Fibroblast of peridontal ligament (primary cell): ENCODE results near the gene KIF5B.
A peak's percentile ranks its signal among the peaks of the same experiment; 100 is the strongest.
"Not testable (repeated sequence)": the region's sequence is repeated elsewhere in the genome, so short reads cannot be mapped to it uniquely, and the experiment has no call there.

Experiments used
- DNase-seq: peaks from one replicate; pipeline ENCODE4 v3.0.0-alpha.2; 2010; ENCODE audit errors: extremely low read depth

Gene KIF5B

DNA sequence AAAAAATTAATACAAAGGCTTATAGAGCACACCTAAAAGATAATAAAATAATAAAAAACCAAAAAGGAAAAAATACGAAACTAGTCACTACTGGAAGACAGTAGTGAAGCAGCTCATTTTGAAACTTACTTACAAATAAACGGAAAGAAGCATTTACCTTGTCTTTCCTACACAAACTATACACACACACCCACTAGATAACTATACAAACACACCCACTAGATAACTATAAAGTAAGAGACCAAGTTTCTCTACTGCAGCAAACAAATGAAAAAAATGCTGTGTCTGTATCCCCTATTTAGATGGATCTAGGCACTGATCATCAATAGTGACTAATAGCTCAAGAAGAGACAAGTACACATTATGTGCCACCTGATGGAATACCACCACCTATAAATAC is 49.2 kb downstream of the KIF5B start:
- no peak for DNase-seq

DNA sequence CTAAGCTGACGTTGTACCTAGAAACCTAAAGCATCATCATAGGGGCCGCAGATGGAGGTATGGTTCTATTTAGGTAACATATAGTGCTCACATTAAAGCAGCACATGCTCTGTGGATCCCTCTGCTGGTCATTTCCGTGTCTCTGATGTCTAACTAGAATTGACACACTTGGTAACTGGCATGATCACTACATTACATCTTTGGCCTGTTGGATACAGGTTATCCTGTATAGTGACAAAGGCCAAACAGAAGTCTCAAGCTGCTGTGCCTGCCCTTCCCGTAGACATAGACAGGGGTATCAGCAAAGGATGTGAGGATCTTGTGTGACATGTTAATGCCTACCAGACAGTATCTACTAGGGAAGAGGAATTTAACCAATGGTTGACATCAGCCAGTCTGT is 51.2 kb downstream of the KIF5B start:
- peak; percentile 68 for DNase-seq

DNA sequence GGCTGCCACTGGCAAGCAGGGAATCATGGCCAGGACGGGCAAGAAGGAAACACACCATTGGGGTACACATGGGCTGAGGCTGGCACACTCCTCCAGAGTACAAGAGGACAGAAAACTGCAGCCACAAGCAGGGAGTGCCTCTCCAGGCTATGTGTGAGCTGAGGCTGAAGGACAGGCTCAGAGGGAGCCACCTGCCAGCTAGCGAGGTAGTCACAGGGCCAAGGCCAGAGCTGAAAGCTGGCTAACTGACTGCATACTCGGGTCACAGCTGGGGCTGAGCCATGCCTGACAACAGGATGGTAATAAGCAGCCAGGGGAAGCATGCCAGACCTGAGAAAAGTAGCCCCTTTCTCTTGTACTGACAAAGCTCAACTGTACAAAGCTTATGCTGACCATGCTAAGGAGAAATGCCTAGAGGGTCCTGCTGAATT is 52.0 kb downstream of the KIF5B start:
- peak; percentile 8 for DNase-seq

DNA sequence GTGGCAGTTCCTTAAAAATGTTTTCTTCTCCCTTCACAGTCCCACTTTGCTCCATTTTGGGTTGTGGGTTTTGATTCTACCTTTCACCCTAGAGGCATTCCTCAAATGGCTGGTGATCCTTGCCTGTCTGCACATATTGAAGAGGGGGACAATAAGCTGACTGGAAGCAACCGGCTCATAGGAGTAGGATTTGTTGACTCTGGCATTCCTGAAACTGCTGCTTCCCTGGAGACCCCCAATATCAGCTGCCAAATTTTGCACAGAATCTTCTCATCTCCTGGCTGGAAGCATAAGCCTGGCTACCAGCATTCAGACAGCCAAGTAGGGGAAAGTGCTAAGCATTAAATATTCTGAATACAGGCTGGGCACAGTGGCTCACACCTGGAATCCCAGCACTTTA is 53.7 kb downstream of the KIF5B start:
- DNase-seq, result no peak

DNA sequence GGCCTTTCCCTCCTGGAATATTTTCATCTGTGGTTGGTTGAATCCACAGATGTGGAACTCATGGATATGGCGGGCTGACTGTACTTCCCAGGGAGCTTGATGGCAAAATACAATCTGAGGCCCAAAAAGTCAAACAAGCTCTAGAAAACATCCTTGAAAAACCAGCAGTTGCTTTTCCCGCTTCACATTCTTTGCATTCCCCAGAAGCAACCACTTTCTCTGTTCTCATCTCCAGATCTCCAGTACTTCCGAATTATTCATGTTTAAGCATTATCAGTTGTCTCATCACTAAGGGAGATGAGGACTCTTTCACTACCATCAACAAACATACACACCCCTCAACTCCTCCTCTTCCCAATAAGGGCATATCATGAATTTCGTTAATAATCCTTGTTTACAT is 55.3 kb downstream of the KIF5B start:
- DNase-seq, result peak; percentile 46

DNA sequence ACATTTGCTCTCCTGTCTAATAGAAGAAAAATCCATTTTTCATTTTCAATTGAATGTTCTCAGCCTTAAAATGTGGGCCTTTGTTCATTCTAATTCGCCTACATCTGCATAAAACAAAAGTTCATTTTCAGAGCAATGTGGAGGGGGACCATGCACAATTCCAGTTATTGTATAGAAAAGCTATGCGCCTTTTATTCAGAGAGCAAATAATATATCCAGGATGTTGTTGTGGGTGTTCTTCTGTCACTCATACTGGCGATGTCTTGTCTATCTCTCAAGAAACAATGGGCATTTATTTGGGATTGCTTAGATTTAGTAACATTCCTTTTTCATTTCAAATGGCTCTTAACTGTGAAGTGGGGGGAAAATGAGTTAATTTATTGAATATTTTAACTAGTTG is 56.4 kb downstream of the KIF5B start:
- DNase-seq, result no peak

DNA sequence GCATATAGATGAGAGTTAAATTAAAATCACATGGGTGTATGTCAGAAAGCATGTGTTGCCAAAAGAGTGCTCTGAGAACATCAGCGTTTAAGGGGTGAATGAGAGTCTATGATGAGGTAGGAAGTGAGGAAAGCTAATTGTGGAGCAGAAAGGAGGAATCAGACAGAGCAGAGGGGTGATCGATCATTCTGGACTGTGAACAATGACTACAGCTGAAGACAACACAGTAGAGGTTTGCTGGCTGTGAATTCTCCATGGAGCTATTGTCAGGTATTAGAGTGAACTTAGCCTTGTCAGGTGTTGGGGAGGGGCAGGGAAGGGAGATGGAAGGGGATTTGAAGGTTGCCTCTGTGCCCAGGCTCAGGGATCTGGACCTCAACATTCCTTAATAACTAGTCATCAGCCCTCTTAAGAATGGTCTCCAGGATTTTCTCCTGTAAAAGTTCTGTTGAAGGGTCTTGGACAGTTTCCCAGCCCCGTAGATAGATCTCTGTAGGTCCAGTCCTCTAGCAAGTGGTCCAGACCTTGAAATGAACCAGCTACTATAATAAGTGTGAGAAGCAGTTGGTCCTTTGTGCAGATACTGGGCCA is 57.1 kb downstream of the KIF5B start:
- no peak for DNase-seq

DNA sequence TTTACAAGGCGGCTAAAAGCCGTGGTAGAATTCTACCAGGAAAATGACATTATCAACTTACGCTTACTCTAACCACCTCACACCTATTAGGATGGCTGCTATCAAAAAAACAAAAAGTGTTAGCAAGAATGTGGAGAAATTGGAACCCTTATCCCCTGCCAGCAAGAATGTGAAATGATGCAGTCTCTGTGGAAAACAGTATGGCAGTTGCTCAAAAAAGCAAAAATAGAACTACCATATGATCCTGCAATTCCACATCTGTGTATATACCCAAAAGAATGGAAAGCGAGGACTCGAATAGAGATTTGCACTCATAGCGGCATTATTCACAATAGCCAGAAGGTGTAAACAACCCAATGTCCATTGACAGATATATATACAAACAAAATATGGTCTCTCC is 61.3 kb downstream of the KIF5B start:
- no peak for DNase-seq

DNA sequence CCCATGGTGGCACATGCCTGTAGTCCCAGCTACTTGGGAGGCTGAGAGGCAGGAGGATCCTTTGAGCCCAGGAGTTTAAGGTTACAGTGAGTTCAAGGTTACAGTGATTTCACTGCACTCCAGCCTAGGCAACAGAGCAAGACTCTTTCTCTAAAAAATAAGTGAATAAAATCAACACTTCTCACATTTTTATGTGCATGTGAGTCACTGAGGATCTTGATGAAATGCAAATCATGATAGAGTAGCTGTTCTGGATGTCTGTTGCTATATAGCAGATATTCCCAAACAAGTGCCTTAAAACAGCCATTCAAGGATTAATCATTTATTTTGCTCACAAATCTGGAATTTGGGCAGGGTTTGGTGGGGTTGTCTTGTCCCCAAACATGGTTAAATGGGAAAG is 65.3 kb downstream of the KIF5B start:
- no peak for DNase-seq

DNA sequence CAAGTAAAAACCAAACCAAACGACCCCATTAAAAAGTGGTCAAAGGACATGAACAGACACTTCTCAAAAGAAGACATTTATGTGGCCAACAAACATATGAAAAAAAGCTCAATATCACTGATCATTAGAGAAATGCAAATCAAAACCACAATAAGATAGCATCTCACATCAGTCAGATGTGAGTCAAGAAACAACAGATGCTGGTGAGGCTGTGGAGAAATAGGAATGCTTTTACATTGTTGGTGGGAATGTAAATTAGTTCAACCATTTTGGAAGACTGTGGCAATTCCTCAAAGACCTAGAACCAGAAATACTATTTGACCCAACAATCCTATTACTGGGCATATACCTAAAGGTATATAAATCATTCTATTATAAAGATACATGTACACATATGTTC is 68.4 kb downstream of the KIF5B start:
- DNase-seq, result not testable (repeated sequence)

DNA sequence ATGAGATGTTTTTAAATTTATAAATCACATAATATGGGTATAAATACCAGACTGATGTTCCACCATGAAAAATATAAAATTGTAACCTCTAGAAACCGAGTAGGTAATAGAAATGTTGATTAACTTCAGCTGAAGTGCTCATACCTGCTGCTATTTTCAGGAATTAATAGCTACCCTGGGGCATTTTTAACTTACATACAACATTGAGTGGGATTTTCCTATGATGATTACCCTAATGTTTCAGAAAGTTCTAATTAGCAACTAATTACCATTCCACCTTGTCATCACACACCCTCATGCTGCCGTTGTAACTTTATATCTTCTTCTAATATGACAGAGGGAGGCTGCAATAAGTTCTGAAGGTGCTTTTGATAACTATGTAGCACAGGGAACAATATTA is 74.1 kb downstream of the KIF5B start:
- DNase-seq, result no peak

DNA sequence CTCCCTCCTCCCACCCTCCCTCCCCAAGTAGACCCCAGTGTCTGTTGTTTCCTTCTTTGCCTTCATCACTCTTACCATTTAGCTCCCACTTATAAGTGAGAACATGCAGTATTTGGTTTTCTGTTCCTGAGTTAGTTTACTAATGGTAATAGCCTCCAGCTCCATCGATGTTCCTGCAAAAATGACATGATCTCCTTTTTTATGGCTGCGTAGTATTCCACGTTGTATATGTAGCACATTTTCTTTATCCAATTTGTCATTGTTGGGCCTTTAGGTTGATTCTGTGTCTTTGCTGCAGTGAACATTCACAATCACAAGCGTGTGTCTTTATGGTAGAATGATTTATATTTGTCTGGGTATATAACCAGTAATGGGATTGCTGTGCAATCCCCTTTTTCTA is 75.8 kb downstream of the KIF5B start:
- no peak for DNase-seq

DNA sequence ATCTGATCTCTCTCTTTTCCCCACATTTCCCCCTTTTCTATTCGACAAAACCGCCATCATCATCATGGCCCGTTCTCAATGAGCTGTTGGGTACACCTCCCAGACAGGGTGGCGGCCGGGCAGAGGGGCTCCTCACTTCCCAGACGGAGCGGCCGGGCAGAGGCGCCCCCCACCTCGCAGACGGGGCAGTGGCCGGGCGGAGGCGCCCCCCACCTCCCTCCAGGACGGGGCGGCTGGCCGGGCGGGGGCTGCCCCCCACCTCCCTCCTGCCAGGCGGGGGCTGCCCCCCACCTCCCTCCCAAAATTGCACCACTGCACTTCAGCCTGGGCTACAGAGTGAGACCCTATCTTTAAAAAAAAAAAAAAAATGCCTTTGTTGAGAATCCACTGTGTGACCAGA is 77.2 kb downstream of the KIF5B start:
- DNase-seq, result not testable (repeated sequence)

DNA sequence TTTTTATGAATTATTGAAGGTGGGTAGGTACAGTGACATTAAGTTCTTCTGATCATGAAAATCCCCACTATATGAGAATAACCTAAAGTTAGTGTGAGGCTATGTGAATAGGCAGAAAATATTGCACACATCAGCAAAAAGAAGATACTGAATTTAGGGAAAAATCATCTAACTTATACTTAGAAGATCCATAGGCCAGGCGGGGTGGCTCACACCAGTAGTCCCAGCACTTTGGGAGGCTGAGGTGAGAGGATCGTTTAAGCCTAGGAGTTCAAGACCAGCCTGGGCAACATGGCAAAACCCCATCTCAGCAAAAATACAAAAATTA is 78.1 kb downstream of the KIF5B start:
- no peak for DNase-seq

DNA sequence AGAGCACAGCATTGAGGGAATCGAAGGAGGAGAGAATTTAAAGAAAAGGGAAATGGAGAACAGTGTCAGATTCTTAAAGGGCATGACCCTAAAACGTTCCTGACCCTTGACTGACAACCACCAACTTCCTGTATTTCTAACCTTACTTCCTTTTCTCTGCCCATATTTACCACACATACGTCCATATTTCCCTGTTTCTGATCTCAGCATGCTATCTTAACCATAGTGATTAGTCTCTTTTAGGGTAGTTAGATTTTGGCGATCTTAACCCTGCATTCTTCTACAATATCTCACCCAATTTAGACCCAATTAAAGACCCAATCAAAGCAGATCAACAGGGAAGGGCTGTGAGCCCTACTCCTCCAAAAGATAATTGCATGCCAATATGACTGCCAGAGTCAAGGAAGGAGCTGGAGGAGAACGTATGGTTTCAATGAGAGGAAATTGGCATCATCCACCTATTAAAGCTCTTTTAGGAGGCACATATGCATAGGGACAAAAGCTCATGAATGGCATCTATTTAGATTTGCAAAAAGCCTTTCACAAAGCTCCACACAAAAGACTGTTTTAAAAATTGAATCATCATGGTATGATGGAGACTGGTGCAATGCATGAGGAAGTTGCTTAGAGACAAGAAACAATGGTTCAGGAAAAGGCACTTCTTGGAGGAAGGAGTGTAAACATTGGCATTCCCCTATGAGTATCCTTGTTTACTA is 78.6 kb downstream of the KIF5B start:
- DNase-seq, result peak; percentile 85

DNA sequence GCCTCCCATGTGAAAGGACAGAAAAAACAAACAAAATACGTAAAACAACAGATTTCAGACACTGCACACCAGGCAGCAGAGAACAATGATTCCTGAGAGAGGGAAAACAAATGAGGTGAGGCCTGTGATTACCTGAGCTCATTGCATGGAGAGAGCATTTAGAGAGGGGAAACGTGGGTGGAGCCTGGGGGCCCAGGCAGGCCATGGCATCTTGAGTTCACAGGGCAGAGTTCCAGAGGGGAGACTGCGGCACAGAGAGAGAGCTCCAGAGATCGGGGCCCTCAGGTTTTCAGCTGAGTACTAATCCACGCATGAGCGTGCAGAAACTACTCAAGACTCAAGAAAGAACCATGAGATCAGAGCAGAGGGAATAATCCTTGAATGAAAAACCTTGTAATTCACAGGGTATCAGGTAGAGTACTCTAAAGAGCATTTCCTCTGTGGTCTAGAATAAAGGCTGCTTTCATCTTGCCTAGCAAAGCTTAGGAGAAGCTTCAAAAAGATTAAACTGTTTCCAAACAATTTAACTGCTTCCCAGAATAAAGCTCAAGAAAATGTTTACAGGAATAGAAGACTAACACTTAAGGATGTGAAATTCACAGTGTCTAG is 81.0 kb downstream of the KIF5B start:
- DNase-seq, result no peak

DNA sequence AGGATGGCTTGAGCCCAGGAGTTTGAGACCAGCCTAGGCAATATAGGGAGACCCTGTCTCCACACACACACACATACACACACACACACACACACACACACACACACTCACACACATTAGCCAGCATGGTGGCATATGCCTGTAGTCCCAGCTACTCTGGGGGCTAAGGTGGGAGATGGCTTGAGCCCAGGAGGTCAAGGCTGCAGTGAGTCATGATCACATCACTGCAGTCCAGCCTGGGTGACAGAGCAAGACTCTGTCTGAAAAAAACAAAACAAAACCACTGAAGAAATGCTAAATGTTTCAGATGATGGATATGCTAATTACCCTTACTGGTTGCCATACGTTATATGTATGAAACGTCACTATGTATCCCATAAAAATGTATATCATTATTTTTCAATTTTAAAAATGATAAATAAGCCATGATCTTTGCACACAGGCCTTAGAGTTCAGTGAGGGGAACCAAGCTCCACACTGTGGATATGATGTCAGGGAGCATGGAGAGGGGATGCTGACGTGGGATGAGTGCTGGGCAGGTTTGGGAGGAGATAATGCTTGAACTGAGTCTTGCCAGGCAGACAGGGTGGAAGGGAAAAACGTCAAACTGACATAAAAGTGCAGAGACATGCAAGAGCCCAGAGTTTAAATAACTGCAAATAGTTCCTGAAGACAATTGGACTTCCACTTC is 81.6 kb downstream of the KIF5B start:
- DNase-seq, result no peak

DNA sequence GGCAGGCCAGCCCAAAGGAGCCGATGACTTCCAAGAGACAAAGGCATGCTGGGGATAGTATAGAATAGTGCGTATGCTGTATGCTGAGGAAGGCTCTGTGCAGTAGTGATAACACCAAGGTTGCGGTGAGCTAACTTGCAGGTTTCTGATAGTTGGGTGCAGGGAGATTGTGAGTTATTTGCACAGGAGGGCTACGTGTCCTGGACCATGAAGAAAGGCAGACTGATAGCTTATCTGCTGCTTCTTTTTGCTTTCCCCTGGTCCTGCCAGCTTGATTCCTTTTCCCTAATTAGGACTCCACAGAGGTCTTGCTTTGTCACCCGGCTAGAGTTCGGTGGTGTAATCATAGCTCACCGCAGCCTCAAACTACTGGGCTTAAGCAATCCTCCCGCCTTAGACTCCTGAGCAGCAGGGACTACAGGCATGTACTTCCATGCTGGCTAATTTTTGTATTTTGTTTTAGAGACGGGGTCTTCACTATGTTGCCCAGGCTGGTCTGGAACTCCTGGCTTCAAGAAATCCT is 83.6 kb downstream of the KIF5B start:
- no peak for DNase-seq

DNA sequence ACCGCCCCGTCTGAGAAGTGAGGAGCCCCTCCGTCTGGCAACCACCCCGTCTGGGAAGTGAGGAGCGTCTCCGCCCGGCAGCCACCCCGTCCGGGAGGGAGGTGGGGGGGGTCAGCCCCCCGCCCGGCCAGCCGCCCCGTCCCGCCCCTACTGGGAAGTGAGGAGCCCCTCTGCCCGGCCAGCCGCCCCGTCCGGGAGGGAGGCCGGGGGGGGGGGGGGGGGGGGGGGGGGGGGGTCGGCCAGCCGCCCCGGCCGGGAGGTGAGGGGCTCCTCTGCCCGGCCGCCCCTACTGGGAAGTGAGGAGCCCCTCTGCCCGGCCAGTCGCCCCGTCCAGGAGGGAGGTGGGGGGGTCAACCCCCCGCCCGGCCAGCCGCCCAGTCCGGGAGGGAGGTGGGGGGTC is 86.4 kb downstream of the KIF5B start:
- peak; percentile 64 for DNase-seq

DNA sequence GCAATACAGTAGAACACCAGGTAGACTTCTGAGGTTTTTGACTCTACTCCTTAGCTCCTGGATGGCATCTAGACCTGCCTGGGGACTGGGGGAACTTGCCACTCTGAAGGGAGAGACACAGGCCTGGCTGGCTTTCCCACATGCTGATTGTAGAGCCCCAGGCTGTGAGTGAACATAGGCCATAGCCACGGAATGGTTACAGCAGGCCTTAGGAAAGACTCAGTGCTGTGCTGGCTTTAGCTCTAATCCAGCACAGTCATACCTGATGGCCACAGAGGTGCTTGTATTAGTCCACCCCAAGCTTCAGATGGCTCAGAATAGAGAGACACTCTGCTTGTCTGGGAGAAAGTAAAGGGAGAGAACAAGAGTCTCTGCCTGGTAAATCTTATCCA is 92.6 kb downstream of the KIF5B start:
- no peak for DNase-seq

DNA sequence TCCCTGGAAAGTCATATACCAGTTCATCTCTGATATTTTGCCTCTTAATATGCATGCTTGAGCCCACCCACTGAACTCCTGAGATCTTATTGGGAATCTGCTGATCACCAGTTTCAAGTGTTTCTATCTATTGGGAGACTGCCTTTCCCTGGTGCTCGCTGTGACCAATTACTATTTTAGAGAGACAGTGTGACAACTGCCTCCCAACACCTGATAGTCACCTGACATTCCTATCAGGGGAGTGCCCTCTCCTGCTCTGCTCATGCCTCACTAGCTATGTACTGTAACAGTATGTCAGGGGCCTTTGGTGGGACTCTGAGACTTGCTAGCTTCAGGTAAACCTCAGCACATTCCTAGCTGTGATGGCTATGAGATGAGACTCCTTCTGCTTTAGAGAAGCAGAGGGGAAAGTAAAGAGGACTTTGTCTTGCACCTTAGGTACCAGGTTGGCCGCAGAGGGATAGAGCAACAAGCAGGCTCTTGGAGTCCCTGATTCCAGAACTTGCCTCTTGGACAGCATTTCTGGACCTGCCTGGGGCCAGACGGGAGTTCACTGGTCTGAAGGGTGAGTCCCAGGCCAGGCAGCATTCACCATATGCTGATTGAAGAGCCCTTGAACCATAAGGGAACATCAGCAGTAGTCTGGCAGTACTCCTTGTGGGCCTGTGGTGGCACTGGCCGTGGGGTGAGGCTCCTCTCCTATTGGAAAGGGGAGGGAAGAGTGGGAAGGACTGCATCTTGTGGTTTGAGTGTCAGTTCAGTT is 93.2 kb downstream of the KIF5B start:
- DNase-seq, result no peak
